Kidney (tissue), 2 donors: Measurements from ENCODE around the gene CLCN5. TPM values are rescaled to one million over a fixed set of nuclear protein-coding genes. Genes with fewer than 3 reads are reported as not detected.
A peak's percentile ranks its signal among the peaks of the same experiment; 100 is the strongest.

Experiments used
- microRNA-seq: library from miRNA; unstranded; fragments of <30 nt; microRNA quantifications from one replicate; pipeline ENCODE4 v1.2.0, GENCODE V29; 2020
- polyA plus RNA-seq: library from polyadenylated mRNA; stranded (reverse); fragments of 350-450 nt; fragmentation: Illumina TruSeq; extraction: RNeasy Lipid Tissue Mini Kit (QIAGEN cat#74804); gene quantifications from one replicate; pipeline ENCODE4 v1.2.3, GENCODE V29; 2014; ENCODE audit warnings: low read depth, low replicate concordance; ENCODE audit not compliant: insufficient read depth
- total RNA-seq: library from RNA; stranded (reverse); fragmentation: NEBNext Ultra II Directional; extraction: Animal tissue kit (Norgen Biotek cat#: 25700); gene quantifications from one replicate; pipeline ENCODE4 v1.2.1, GENCODE V29; 2021
- donor health status: DM: yes; HTN: yes; CAD: no.

CLCN5 gene
- total and polyA plus RNA-seq, 2 donors from 2014 or later = 21.1 to 29.7 TPM

Small RNAs within 50 kb of the gene (microRNA-seq; reads per million reads assigned to microRNA genes)
- gene MIR188 (62.2 reads per million, percentile 46 among the genes with 10 or more reads in this experiment), gene MIR362 (116 reads per million, percentile 54 among the genes with 10 or more reads in this experiment), gene MIR500A (47.4 reads per million, percentile 42 among the genes with 10 or more reads in this experiment), gene MIR500B (not detected), gene MIR501 (70.0 reads per million, percentile 46 among the genes with 10 or more reads in this experiment), gene MIR502 (73.7 reads per million, percentile 47 among the genes with 10 or more reads in this experiment), gene MIR532 (1,712 reads per million, percentile 83 among the genes with 10 or more reads in this experiment), gene MIR660 (1,339 reads per million, percentile 81 among the genes with 10 or more reads in this experiment)

Other genes with a start within 250 kb of the CLCN5 start
- not detected for gene PAGE1, start 226.6 kb upstream of the CLCN5 start, total RNA-seq
- not detected for gene PAGE1, start 226.6 kb upstream of the CLCN5 start, polyA plus RNA-seq
- gene PAGE4, start 93.3 kb upstream of the CLCN5 start, total RNA-seq = not detected
- gene PAGE4, start 93.3 kb upstream of the CLCN5 start, polyA plus RNA-seq = not detected
- 4.3 TPM for gene USP27X, start 43.1 kb upstream of the CLCN5 start, total RNA-seq
- 3.3 TPM for gene USP27X, start 43.1 kb upstream of the CLCN5 start, polyA plus RNA-seq